ENCODE measurements around the gene BCL7C. TPM values are rescaled to one million over a fixed set of nuclear protein-coding genes. Genes with fewer than 3 reads are reported as not detected.

BCL7C gene
- total RNA-seq (2012; rRNA removed) (32.3 and 38.6 TPM in 2 replicates), polyA plus RNA-seq (2012; rRNA removed) (34.9 and 54.4 TPM in 2 replicates), Bru-seq, nascent RNA (percentile 76 among the genes with signal in this experiment), BruChase-seq, experiment 1, labeled RNA remaining after a 6-hour chase (percentile 90 among the genes with signal in this experiment), BruChase-seq, experiment 2, labeled RNA remaining after a 2-hour chase (percentile 88 among the genes with signal in this experiment)
- polyA plus RNA-seq (2012; cell fraction: cytosol; rRNA removed) = 31.1 and 41.3 TPM in 2 replicates
- 14.9 and 16.0 TPM in 2 replicates for polyA plus RNA-seq (2012; cell fraction: nucleus; rRNA removed; ENCODE audit: low replicate concordance)
- long read RNA-seq, transcript BCL7C-203 (6 exons, 1,603 nt) = minor isoform, 17 of 86 reads
- long read RNA-seq, transcript BCL7C-202 (6 exons, 2,409 nt) = minor isoform, 8 of 86 reads
- long read RNA-seq, transcript BCL7C-201 (6 exons, 1,740 nt) = major isoform, 42 of 86 reads
- long read RNA-seq, partial matches to known transcripts = 6 of 86 reads
- long read RNA-seq, other reads (novel, unspliced or antisense) = 13 of 86 reads

DNA sequence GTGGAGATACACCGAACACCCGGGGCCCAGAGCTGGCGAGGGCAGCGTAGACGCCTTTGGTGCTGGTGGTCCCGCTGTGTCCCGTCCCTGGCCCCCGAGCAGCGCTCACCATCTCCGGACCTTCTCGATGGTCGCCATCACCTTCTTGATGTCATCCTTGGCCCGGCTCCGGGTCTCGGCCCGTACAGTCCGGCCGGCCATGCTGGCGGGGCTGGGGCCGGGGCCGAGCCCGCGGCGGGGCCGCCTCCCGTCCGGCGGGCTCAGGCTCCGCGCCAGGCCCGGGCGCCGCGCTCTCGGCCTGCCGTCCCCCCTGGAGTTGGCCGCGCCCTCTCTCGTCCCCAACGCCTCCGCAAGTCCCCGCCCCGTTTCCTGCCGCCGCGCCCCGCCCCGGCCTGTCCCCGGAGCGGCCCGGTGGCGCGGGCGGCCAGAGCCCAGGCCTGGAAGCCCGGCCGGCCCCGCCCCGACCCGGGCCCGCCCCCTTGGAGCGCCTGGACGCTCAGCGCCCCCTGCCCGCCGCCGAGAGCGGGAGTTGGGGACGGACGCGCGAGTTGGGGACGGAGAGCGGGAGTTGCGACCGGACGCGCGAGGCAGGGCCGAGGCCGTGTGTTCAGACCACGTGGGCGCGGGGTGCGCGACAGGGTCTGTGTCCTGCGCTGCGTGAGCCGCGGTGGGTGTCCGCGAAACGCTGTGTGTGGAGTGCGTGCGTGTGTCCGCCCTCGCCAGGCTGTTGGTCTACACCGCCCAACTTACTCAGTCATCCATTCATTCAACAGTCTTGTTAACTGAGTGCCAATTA lies at the start of gene BCL7C:
Gene BCL7C, minus strand, starts transcription at position 334 of the 796 bp plus-strand sequence. Its CDS starts 133 bp downstream, at position 201.
- CTCF ChIA-PET = no interaction called here
- dilution Hi-C loops (cut with HindIII; ENCODE audit: low sequenced_read_pairs, unreplicated experiment) = no loop called here
- Histone ChIP-seq H2AK9ac (replicated peaks; ENCODE audit: low read depth, low read length, poor library complexity) (peak within 1 kb of the TSS; percentile 100), H2AK5ac (ENCODE audit: low read depth, low read length) (peak within 1 kb of the TSS; percentile 100), H3K4me1 (ENCODE audit: control insufficient read depth, insufficient read depth, low read length) (peaks cover 23% of the 10 kb centered on the region), H2BK20ac (ENCODE audit: low read depth, low read length) (peak within 1 kb of the TSS; percentile 35; the same call in 1 of the 2 replicates), H3K4me3 (ENCODE audit: insufficient read depth, low read depth, low read length) (peak within 1 kb of the TSS; percentile 98), H3K27me3 (ENCODE audit: control insufficient read depth, insufficient read depth, low read length) (no peaks in the 10 kb centered on the region), H3K36me3 (ENCODE audit: control insufficient read depth, insufficient read depth, low read length) (peaks cover 16% of the 10 kb centered on the region), H2AFZ (replicated peaks; ENCODE audit: low read length, poor library complexity) (peak within 1 kb of the TSS; percentile 100), H3K14ac (replicated peaks; ENCODE audit: low read depth, low read length) (peak within 1 kb of the TSS; percentile 100), H2BK120ac (ENCODE audit: low read depth, low read length) (peak within 1 kb of the TSS; percentile 71), H3K9me3 (ENCODE audit: control insufficient read depth, insufficient read depth, low read length) (no peaks in the 10 kb centered on the region), H3K23ac (ENCODE audit: low read depth, low read length) (peak within 1 kb of the TSS; percentile 99), H3K18ac (ENCODE audit: low read depth, low read length) (peak within 1 kb of the TSS; percentile 87), H2BK15ac (ENCODE audit: low read depth, low read length) (peak within 1 kb of the TSS; percentile 98; the same call in 1 of the 3 replicates), H2BK5ac (ENCODE audit: low read depth, low read length, poor library complexity, severe bottlenecking) (peak within 1 kb of the TSS; percentile 100), H4K91ac (ENCODE audit: insufficient read depth, low read depth, low read length) (peak within 1 kb of the TSS; percentile 96), H3K79me1 (ENCODE audit: low read depth in 1 of 2, low read length in 2 of 2) (peaks cover 12 to 58% of the 10 kb centered on the region in 2 experiments), H3K4me2 (ENCODE audit: low read depth, low read length) (peak within 1 kb of the TSS; percentile 94), H4K20me1 (ENCODE audit: insufficient read depth, low read length) (0 out of 2 replicates have a peak, but pooled peaks cover 5% of the 10 kb centered on the region), H3K9ac (ENCODE audit: low read depth, low read length) (peak within 1 kb of the TSS; percentile 96), H3K9me1 (ENCODE audit: insufficient read depth, low read length) (peaks cover 25% of the 10 kb centered on the region), H4K8ac (ENCODE audit: low read depth in 2 of 2, low read length in 2 of 2) (peak within 1 kb of the TSS; percentile 98), H4K5ac (ENCODE audit: low read depth, low read length) (peak within 1 kb of the TSS; percentile 92), H3K27ac (ENCODE audit: insufficient read depth, low read length) (peak within 1 kb of the TSS; percentile 90), H3K4ac (ENCODE audit: low read depth, low read length) (peak within 1 kb of the TSS; percentile 99), H3K56ac (ENCODE audit: extremely low read depth, insufficient read depth, low read length) (peak within 1 kb of the TSS; percentile 89)
- intact Hi-C loops (cut with micrococcal nuclease) = loop anchor here (2.0 kb wide), 1 partner anchor 19 kb away; no protein-coding TSS in a partner anchor
- WGBS, 2 experiments (ENCODE audit: extremely low coverage in 2 of 2, insufficient read length in 1 of 2) = 0% methylated on average over 66 of the region's 97 CpGs; no CpG with 5 or more reads in 1 of the 2 experiments
- DNase-seq (peak; percentile 80), ATAC-seq (ENCODE audit: low read depth) (peak; percentile 74)
- BruUV-seq (replicated peaks) = no TSS peak
- POLR2A ChIA-PET (ENCODE audit: unreplicated experiment) = no interaction called here
- in situ Hi-C loops (cut with MboI; ENCODE audit: low sequenced_read_pairs) = no loop called here
- TF ChIP-seq BHLHE40 (IDR thresholded peaks at IDR 0.05; ENCODE audit: low read depth, low read length) (no peak), RCOR1 (IDR thresholded peaks at IDR 0.05; ENCODE audit: insufficient replicate concordance, low read length) (peak; percentile 10), FOS (IDR thresholded peaks at IDR 0.05; ENCODE audit: low read depth, low read length) (no peak), MXI1 (IDR thresholded peaks at IDR 0.05; ENCODE audit: borderline replicate concordance, low read depth, low read length) (peak; percentile 84), CEBPB (IDR thresholded peaks at IDR 0.05; ENCODE audit: low read depth, low read length) (no peak), CHD1 (IDR thresholded peaks at IDR 0.05; ENCODE audit: low read depth, low read length) (no peak), RAD21 (IDR thresholded peaks at IDR 0.05; ENCODE audit: low read length) (peak; percentile 25; the same call in 1 of the 2 replicates), NFE2L2 (IDR thresholded peaks at IDR 0.05; ENCODE audit: low read depth, low read length) (no peak), MAFK (IDR thresholded peaks at IDR 0.05; ENCODE audit: low read depth, low read length) (no peak), RFX5 (IDR thresholded peaks at IDR 0.05; ENCODE audit: low read depth, low read length) (no peak)
- TF ChIP-seq, protein P1, sequence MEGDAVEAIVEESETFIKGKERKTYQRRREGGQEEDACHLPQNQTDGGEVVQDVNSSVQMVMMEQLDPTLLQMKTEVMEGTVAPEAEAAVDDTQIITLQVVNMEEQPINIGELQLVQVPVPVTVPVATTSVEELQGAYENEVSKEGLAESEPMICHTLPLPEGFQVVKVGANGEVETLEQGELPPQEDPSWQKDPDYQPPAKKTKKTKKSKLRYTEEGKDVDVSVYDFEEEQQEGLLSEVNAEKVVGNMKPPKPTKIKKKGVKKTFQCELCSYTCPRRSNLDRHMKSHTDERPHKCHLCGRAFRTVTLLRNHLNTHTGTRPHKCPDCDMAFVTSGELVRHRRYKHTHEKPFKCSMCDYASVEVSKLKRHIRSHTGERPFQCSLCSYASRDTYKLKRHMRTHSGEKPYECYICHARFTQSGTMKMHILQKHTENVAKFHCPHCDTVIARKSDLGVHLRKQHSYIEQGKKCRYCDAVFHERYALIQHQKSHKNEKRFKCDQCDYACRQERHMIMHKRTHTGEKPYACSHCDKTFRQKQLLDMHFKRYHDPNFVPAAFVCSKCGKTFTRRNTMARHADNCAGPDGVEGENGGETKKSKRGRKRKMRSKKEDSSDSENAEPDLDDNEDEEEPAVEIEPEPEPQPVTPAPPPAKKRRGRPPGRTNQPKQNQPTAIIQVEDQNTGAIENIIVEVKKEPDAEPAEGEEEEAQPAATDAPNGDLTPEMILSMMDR (conservative IDR thresholded peaks at IDR 0.05; ENCODE audit: low read depth, low read length) = peak; percentile 49
- TF ChIP-seq, protein P2, sequence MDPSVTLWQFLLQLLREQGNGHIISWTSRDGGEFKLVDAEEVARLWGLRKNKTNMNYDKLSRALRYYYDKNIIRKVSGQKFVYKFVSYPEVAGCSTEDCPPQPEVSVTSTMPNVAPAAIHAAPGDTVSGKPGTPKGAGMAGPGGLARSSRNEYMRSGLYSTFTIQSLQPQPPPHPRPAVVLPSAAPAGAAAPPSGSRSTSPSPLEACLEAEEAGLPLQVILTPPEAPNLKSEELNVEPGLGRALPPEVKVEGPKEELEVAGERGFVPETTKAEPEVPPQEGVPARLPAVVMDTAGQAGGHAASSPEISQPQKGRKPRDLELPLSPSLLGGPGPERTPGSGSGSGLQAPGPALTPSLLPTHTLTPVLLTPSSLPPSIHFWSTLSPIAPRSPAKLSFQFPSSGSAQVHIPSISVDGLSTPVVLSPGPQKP (IDR thresholded peaks at IDR 0.05; ENCODE audit: borderline replicate concordance, low read depth, low read length) = no peak
